MM.1S (cell line): ENCODE measurements around the gene SC5D.

Experiments used
- DNase-seq: peaks from one replicate; pipeline ENCODE4 v3.0.0-alpha.2; 2015
- H2AFZ ChIP-seq: fragments of 300-600 bp; sonication (generic); 2 replicates; pipeline ENCODE4 v1.6.0; 2016; ENCODE audit warnings: antibody characterized with exemption, low read length
- H3F3A ChIP-seq: fragments of 300-600 bp; sonication (generic); 2 replicates; pipeline ENCODE4 v1.6.1; 2016; ENCODE audit warnings: mild to moderate bottlenecking, antibody characterized with exemption, low read length, moderate library complexity, mixed read lengths; ENCODE audit not compliant: insufficient read depth
- H3K27ac ChIP-seq: fragments of 300-600 bp; sonication (generic); 2 replicates; pipeline ENCODE4 v1.5.1; 2016; ENCODE audit warnings: mild to moderate bottlenecking, low read length
- H3K27me3 ChIP-seq: fragments of 300-600 bp; sonication (generic); replicated peaks from 2 replicates; pipeline ENCODE4 v1.6.0; 2016; ENCODE audit warnings: low read length; ENCODE audit not compliant: insufficient read depth
- H3K36me3 ChIP-seq: fragments of 300-600 bp; sonication (generic); replicated peaks from 2 replicates; pipeline ENCODE4 v1.6.1; 2016; ENCODE audit warnings: mild to moderate bottlenecking, low read length, mixed read lengths; ENCODE audit not compliant: insufficient read depth
- H3K4me1 ChIP-seq: fragments of 300-600 bp; sonication (generic); 2 replicates; pipeline ENCODE4 v1.6.1; 2016; ENCODE audit warnings: low read length, mixed read lengths
- H3K4me2 ChIP-seq: fragments of 300-600 bp; sonication (generic); 2 replicates; pipeline ENCODE4 v1.6.0; 2016; ENCODE audit warnings: low read depth, low read length
- H3K4me3 ChIP-seq: fragments of 300-600 bp; sonication (generic); 2 replicates; pipeline ENCODE4 v1.5.1; 2016; ENCODE audit warnings: low read length, mixed read lengths
- H3K79me2 ChIP-seq: fragments of 300-600 bp; sonication (generic); 2 replicates; pipeline ENCODE4 v1.6.1; 2016; ENCODE audit warnings: mixed run types, low read length, mixed read lengths
- H3K9ac ChIP-seq: fragments of 300-600 bp; sonication (generic); 2 replicates; pipeline ENCODE4 v1.6.1; 2016; ENCODE audit warnings: low read length, mixed read lengths
- H3K9me2 ChIP-seq: fragments of 300-600 bp; sonication (generic); replicated peaks from 2 replicates; pipeline ENCODE4 v1.6.1; 2016; ENCODE audit warnings: mild to moderate bottlenecking, low read length, mixed read lengths; ENCODE audit not compliant: insufficient read depth
- H3K9me3 ChIP-seq: fragments of 300-600 bp; sonication (generic); replicated peaks from 2 replicates; pipeline ENCODE4 v1.6.1; 2016; ENCODE audit warnings: mild to moderate bottlenecking, low read length, mixed read lengths; ENCODE audit not compliant: insufficient read depth
- H4K20me1 ChIP-seq: fragments of 300-600 bp; sonication (generic); 2 replicates; pipeline ENCODE4 v1.6.1; 2016; ENCODE audit warnings: mild to moderate bottlenecking, low read length, moderate library complexity, mixed read lengths; ENCODE audit not compliant: insufficient read depth
- CTCF ChIP-seq: fragments of 300-600 bp; sonication (generic); IDR thresholded peaks from 2 replicates; pipeline ENCODE4 v1.5.1; 2016; ENCODE audit warnings: antibody characterized with exemption, low read length, mixed read lengths
- EZH2 ChIP-seq: fragments of 300-600 bp; sonication (generic); optimal IDR thresholded peaks from 2 replicates; pipeline ENCODE3; 2017; ENCODE audit warnings: low read depth, mild to moderate bottlenecking, antibody characterized with exemption, low read length, mixed read lengths
- EZH2phosphoT487 ChIP-seq: fragments of 300-600 bp; sonication (generic); IDR thresholded peaks from 2 replicates; pipeline ENCODE4 v1.6.1; 2018; ENCODE audit warnings: antibody characterized with exemption, low read length

Gene SC5D

GRCh38 chr11:121351083-121351630, 58.6 kb downstream of the SC5D start:
- no peak overlapping the region for H3K4me3 ChIP-seq
- H3K36me3 ChIP-seq, result no peaks in the 10 kb centered on the region
- no peak overlapping the region for H3K9ac ChIP-seq
- no peak overlapping the region for H2AFZ ChIP-seq
- no peaks in the 10 kb centered on the region for H3K4me1 ChIP-seq
- TF ChIP-seq CTCF (no peak), EZH2 (no peak), EZH2phosphoT487 (no peak)
- H3K27me3 ChIP-seq, result no peaks in the 10 kb centered on the region
- H4K20me1 ChIP-seq, result no peaks in the 10 kb centered on the region
- H3K9me3 ChIP-seq, result no peaks in the 10 kb centered on the region
- no peaks in the 10 kb centered on the region for H3K79me2 ChIP-seq
- no peak overlapping the region for H3K27ac ChIP-seq
- DNase-seq, result no peak
- no peak overlapping the region for H3K4me2 ChIP-seq
- H3K9me2 ChIP-seq, result no peaks in the 10 kb centered on the region
- no peaks in the 10 kb centered on the region for H3F3A ChIP-seq

- no peaks in the 10 kb centered on the region for H3K27me3 ChIP-seq
- no peaks in the 10 kb centered on the region for H3K79me2 ChIP-seq
- no peak overlapping the region for H3K27ac ChIP-seq
- no peak overlapping the region for H3K4me2 ChIP-seq
- no peak for TF ChIP-seq CTCF
- TF ChIP-seq EZH2, result no peak
- TF ChIP-seq EZH2phosphoT487, result no peak
- no peaks in the 10 kb centered on the region for H3K9me3 ChIP-seq
- H3F3A ChIP-seq, result no peaks in the 10 kb centered on the region
- H3K4me1 ChIP-seq, result no peaks in the 10 kb centered on the region
- H3K36me3 ChIP-seq, result no peaks in the 10 kb centered on the region
- no peaks in the 10 kb centered on the region for H4K20me1 ChIP-seq
- H3K9me2 ChIP-seq, result no peaks in the 10 kb centered on the region
- no peak for DNase-seq
- no peak overlapping the region for H2AFZ ChIP-seq
- H3K9ac ChIP-seq, result no peak overlapping the region
- no peak overlapping the region for H3K4me3 ChIP-seq
Measured at GRCh38 chr11:121352251-121352891, 59.8 kb downstream of the SC5D start.

GRCh38 chr11:121354192-121354591, 61.6 kb downstream of the SC5D start:
- TF ChIP-seq EZH2phosphoT487 (no peak), CTCF (no peak)
- no peaks in the 10 kb centered on the region for H3K79me2 ChIP-seq
- no peak for DNase-seq

More at GRCh38 chr11:121354192-121354591, 61.6 kb downstream of the SC5D start:
- Histone ChIP-seq H3K27ac (no peak overlapping the region), H3K27me3 (no peaks in the 10 kb centered on the region), H3K9me3 (no peaks in the 10 kb centered on the region), H3K4me1 (no peaks in the 10 kb centered on the region), H3K9me2 (no peaks in the 10 kb centered on the region), H3K4me2 (no peak overlapping the region), H3K36me3 (no peaks in the 10 kb centered on the region), H2AFZ (no peak overlapping the region), H4K20me1 (no peaks in the 10 kb centered on the region), H3K4me3 (no peak overlapping the region), H3K9ac (no peak overlapping the region), H3F3A (no peaks in the 10 kb centered on the region)
